HG02870 (cell line): ENCODE measurements around the gene COL24A1.

Source experiments
- ATAC-seq: cut with Tn5 transposase; IDR thresholded peaks from one replicate; pipeline ENCODE4 v1.9.1; 2021; ENCODE audit warnings: mild to moderate bottlenecking, moderate library complexity; ENCODE audit not compliant: unreplicated experiment

Gene COL24A1

GRCh38 chr1:86156566-86157455, at the start of gene COL24A1:
TSS of gene COL24A1 (minus strand) at chr1:86156772. CDS start at chr1:86156396, 376 bp downstream.
- no peak for ATAC-seq

GRCh38 chr1:86205741-86206140, 49.2 kb upstream of the COL24A1 start:
- no peak for ATAC-seq

- ATAC-seq, result no peak
Measured at GRCh38 chr1:86202552-86203340, 46.2 kb upstream of the COL24A1 start.

- ATAC-seq, result no peak
Measured at GRCh38 chr1:86201311-86201710, 44.7 kb upstream of the COL24A1 start.

GRCh38 chr1:86200901-86201300, 44.3 kb upstream of the COL24A1 start:
- ATAC-seq, result no peak

GRCh38 chr1:86197206-86197855, 40.8 kb upstream of the COL24A1 start:
- ATAC-seq, result no peak

GRCh38 chr1:86195281-86195680, 38.7 kb upstream of the COL24A1 start:
- no peak for ATAC-seq

GRCh38 chr1:86194491-86195034, 38.0 kb upstream of the COL24A1 start:
- no peak for ATAC-seq

- no peak for ATAC-seq
Measured at GRCh38 chr1:86192417-86192816, 35.8 kb upstream of the COL24A1 start.

- ATAC-seq, result no peak
Measured at GRCh38 chr1:86191958-86192357, 35.4 kb upstream of the COL24A1 start.

GRCh38 chr1:86190873-86191272, 34.3 kb upstream of the COL24A1 start:
- ATAC-seq, result no peak

GRCh38 chr1:86184426-86184825, 27.9 kb upstream of the COL24A1 start:
- no peak for ATAC-seq

GRCh38 chr1:86183810-86184209, 27.2 kb upstream of the COL24A1 start:
- ATAC-seq, result no peak

GRCh38 chr1:86176226-86176625, 19.7 kb upstream of the COL24A1 start:
- no peak for ATAC-seq

- ATAC-seq, result no peak
Measured at GRCh38 chr1:86175756-86176155, 19.2 kb upstream of the COL24A1 start.

GRCh38 chr1:86169625-86170024, 13.1 kb upstream of the COL24A1 start:
- ATAC-seq, result no peak

- ATAC-seq, result no peak
Measured at GRCh38 chr1:86159800-86160199, 3.2 kb upstream of the COL24A1 start.

GRCh38 chr1:86155807-86156565, 586 bp downstream of the COL24A1 start:
- no peak for ATAC-seq

- ATAC-seq, result no peak
Measured at GRCh38 chr1:86155051-86155806, 1.3 kb downstream of the COL24A1 start.
